Upper lobe of left lung (tissue), 6 donors: ENCODE measurements around the gene CDC16. TPM values are rescaled to one million over a fixed set of nuclear protein-coding genes. Genes with fewer than 3 reads are reported as not detected.

Experiments used
- ATAC-seq, 2 donors: fragments of 200-7000 bp; cut with Tn5 transposase; one replicate each; pipeline ENCODE4 v1.9.1; 2022; ENCODE audit warnings: mild to moderate bottlenecking in 2 of 2, moderate library complexity in 2 of 2; ENCODE audit not compliant: low FRiP score in 2 of 2
- DNase-seq, 2 donors: peaks; one replicate each; pipeline ENCODE4 v3.0.0-alpha.2; 2019 to 2020
- H3K27ac ChIP-seq, 4 donors: fragments of 200-600 bp; sonication (generic); one replicate each; pipeline ENCODE4 v1.5.1; 2016 to 2019
- H3K27me3 ChIP-seq, 4 donors: fragments of 200-600 bp; sonication (generic); one replicate each; pipeline ENCODE4 v1.5.1; 2017 to 2019
- H3K36me3 ChIP-seq, 4 donors: fragments of 200-600 bp; sonication (generic); one replicate each; pipeline ENCODE4 v1.5.1; 2016 to 2019
- H3K4me1 ChIP-seq, 4 donors: fragments of 200-600 bp; sonication (generic); one replicate each; pipeline ENCODE4 v1.5.1; 2018 to 2019
- H3K4me3 ChIP-seq, 4 donors: fragments of 200-600 bp; sonication (generic); one replicate each; pipeline ENCODE4 v1.5.1; 2017 to 2019; ENCODE audit warnings: mild to moderate bottlenecking in 2 of 4, moderate library complexity in 1 of 4
- H3K9me3 ChIP-seq, 4 donors: fragments of 200-600 bp; sonication (generic); one replicate each; pipeline ENCODE4 v1.5.1; 2018 to 2019
- CTCF ChIP-seq, 6 experiments: fragments of 450-650 bp in 4 of 6; fragments of 200-600 bp in 2 of 6; sonication (generic) in 2 of 6; IDR thresholded peaks; one replicate each; pipeline ENCODE4 v1.5.1; 2016 to 2019; ENCODE audit warnings: antibody characterized with exemption in 6 of 6
- EP300 ChIP-seq, 4 donors: sonication (generic); formaldehyde crosslinking; IDR thresholded peaks; one replicate each; pipeline ENCODE4 v1.5.1; 2017; ENCODE audit warnings: antibody characterized with exemption in 4 of 4, control low read depth in 2 of 4
- POLR2A ChIP-seq, 4 donors: fragments of 450-650 bp; IDR thresholded peaks; one replicate each; pipeline ENCODE4 v1.5.1; 2016 to 2017; ENCODE audit warnings: antibody characterized with exemption in 4 of 4, mild to moderate bottlenecking in 2 of 4
- POLR2AphosphoS5 ChIP-seq, 2 donors: sonication (generic); formaldehyde crosslinking; IDR thresholded peaks; one replicate each; pipeline ENCODE4 v1.5.1; 2017; ENCODE audit warnings: antibody characterized with exemption in 2 of 2
- WGBS, 2 donors: methylation state at CpG; one replicate each; pipeline ENCODE4 v1.1.5; 2017 to 2018; 5-methylcytosine and 5-hydroxymethylcytosine counted together
- total RNA-seq, 6 donors: library from RNA; depleted of rRNA in 4 of 6; stranded (reverse); fragments of >200 nt in 4 of 6; gene quantifications; one replicate each; pipeline versions ENCODE4 v1.1.0 to v1.2.1, GENCODE V29; 2016 to 2021
- donor health status: DM: no; HTN: no; CAD: no; lungs with moderate emphysema.
- donor health status: DM: no; HTN: yes; CAD: no; lungs with severe emphysema.

CDC16 gene
- total RNA-seq, 6 donors from 2014 or later, result 46.6 to 123 (median 58.3) TPM

- no peak overlapping the region for H3K27ac ChIP-seq
- ATAC-seq (no peak), DNase-seq (peak in 1 of 2 donors; percentile 19)
- no peaks in the 10 kb centered on the region for H3K36me3 ChIP-seq
- 75 to 76% methylated on average over 8 of the region's 8 CpGs for WGBS, 2 donors
- H3K4me1 ChIP-seq, result peaks cover 0 to 8% (median 5%) of the 10 kb centered on the region in 4 donors
- H3K9me3 ChIP-seq, result no peaks in the 10 kb centered on the region
- no peak overlapping the region for H3K4me3 ChIP-seq
- TF ChIP-seq CTCF (IDR thresholded peaks at IDR 0.05) (no peak), EP300 (IDR thresholded peaks at IDR 0.05) (no peak), POLR2AphosphoS5 (IDR thresholded peaks at IDR 0.05) (no peak), POLR2A (IDR thresholded peaks at IDR 0.05) (no peak)
- H3K27me3 ChIP-seq, result peaks cover 0 to 3% (median 0%) of the 10 kb centered on the region in 4 donors
Observed at GRCh38 chr13:114225610-114226009, 9.1 kb upstream of the CDC16 start.

GRCh38 chr13:114226088-114226487 is 8.6 kb upstream of the CDC16 start:
- 82 to 86% methylated on average over 11 of the region's 11 CpGs for WGBS, 2 donors
- TF ChIP-seq EP300 (IDR thresholded peaks at IDR 0.05), result no peak
- TF ChIP-seq POLR2A (IDR thresholded peaks at IDR 0.05), result no peak
- TF ChIP-seq POLR2AphosphoS5 (IDR thresholded peaks at IDR 0.05), result no peak
- TF ChIP-seq CTCF (IDR thresholded peaks at IDR 0.05), result no peak
- H3K36me3 ChIP-seq, result no peaks in the 10 kb centered on the region
- H3K4me3 ChIP-seq, result no peak overlapping the region
- no peak overlapping the region for H3K27ac ChIP-seq
- H3K9me3 ChIP-seq, result no peaks in the 10 kb centered on the region
- H3K27me3 ChIP-seq, result peaks cover 0 to 3% (median 0%) of the 10 kb centered on the region in 4 donors
- no peak for DNase-seq
- H3K4me1 ChIP-seq, result peaks cover 0 to 8% (median 5%) of the 10 kb centered on the region in 4 donors
- ATAC-seq, result no peak

GRCh38 chr13:114226699-114227323 is 7.9 kb upstream of the CDC16 start:
- H3K9me3 ChIP-seq, result no peaks in the 10 kb centered on the region

GRCh38 chr13:114227528-114227927 is 7.2 kb upstream of the CDC16 start:
- Histone ChIP-seq H3K36me3 (no peaks in the 10 kb centered on the region), H3K27me3 (peaks cover 0 to 3% (median 0%) of the 10 kb centered on the region in 4 donors), H3K9me3 (no peaks in the 10 kb centered on the region), H3K27ac (no peak overlapping the region), H3K4me1 (peaks cover 0 to 8% (median 5%) of the 10 kb centered on the region in 4 donors), H3K4me3 (no peak overlapping the region)
- ATAC-seq (peak in 1 of 2 donors; percentile 45), DNase-seq (no peak)
- TF ChIP-seq CTCF (IDR thresholded peaks at IDR 0.05) (no peak), POLR2A (IDR thresholded peaks at IDR 0.05) (no peak), EP300 (IDR thresholded peaks at IDR 0.05) (no peak), POLR2AphosphoS5 (IDR thresholded peaks at IDR 0.05) (no peak)
- 81 to 89% methylated on average over 2 of the region's 2 CpGs for WGBS, 2 donors

More at GRCh38 chr13:114226699-114227323, 7.9 kb upstream of the CDC16 start:
- Histone ChIP-seq H3K4me1 (peaks cover 0 to 8% (median 5%) of the 10 kb centered on the region in 4 donors), H3K27me3 (peaks cover 0 to 3% (median 0%) of the 10 kb centered on the region in 4 donors), H3K27ac (no peak overlapping the region), H3K4me3 (no peak overlapping the region), H3K36me3 (no peaks in the 10 kb centered on the region)
- ATAC-seq, result peak; percentile 91 to 93
- peak; percentile 85 to 88 for DNase-seq
- TF ChIP-seq POLR2A (IDR thresholded peaks at IDR 0.05) (no peak), CTCF (IDR thresholded peaks at IDR 0.05) (peak; percentile 92 to 97 (median 95))
- 6 to 8% methylated on average over 11 to 19 of the region's 19 CpGs for WGBS, 2 donors

GRCh38 chr13:114228176-114228575 is 6.5 kb upstream of the CDC16 start:
- H3K4me1 ChIP-seq, result peaks cover 0 to 8% (median 5%) of the 10 kb centered on the region in 4 donors
- H3K36me3 ChIP-seq, result no peaks in the 10 kb centered on the region
- DNase-seq, result no peak
- TF ChIP-seq POLR2AphosphoS5 (IDR thresholded peaks at IDR 0.05) (no peak), CTCF (IDR thresholded peaks at IDR 0.05) (no peak), POLR2A (IDR thresholded peaks at IDR 0.05) (no peak), EP300 (IDR thresholded peaks at IDR 0.05) (no peak)
- no peaks in the 10 kb centered on the region for H3K9me3 ChIP-seq
- no peak overlapping the region for H3K27ac ChIP-seq
- no peak for ATAC-seq
- peaks cover 0 to 3% (median 0%) of the 10 kb centered on the region in 4 donors for H3K27me3 ChIP-seq
- WGBS, 2 donors, result 79 to 84% methylated on average over 9 of the region's 9 CpGs
- H3K4me3 ChIP-seq, result no peak overlapping the region
